GM21447 (cell line): ENCODE data around the gene PIR.

ENCODE experiments used
- ATAC-seq: cut with Tn5 transposase; IDR thresholded peaks from one replicate; pipeline ENCODE4 v1.9.1; 2021; ENCODE audit not compliant: unreplicated experiment

PIR gene

DNA sequence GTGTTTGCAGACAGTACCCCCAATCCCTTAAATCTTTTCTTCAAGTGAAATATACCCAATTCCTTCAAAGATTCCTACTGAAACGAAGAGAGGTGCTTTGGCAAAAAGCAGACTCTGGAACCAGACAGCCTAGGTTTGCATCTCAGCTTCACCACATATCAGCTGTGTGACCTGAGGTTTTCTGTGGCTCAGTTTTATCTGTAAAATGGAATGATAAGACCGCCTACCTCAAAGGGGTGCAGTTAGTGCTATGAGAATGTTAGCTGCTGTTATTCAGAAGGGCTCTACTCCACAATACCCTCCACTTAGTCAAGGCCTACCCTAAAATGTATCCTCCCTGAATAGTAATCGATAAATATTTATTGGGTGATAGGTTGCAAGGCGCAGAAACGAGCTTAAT, 664 bp downstream of the PIR start:
- ATAC-seq: no peak

- ATAC-seq: no peak
These were observed 9.2 kb downstream of the PIR start for GRCh38 chrX:15483891-15484290.

- no peak for ATAC-seq
These were observed 17.6 kb downstream of the PIR start for GRCh38 chrX:15475486-15475885.

- ATAC-seq: no peak
These were observed 18.1 kb downstream of the PIR start for GRCh38 chrX:15475021-15475420.

GRCh38 chrX:15474028-15474427, 19.1 kb downstream of the PIR start:
- no peak for ATAC-seq

DNA sequence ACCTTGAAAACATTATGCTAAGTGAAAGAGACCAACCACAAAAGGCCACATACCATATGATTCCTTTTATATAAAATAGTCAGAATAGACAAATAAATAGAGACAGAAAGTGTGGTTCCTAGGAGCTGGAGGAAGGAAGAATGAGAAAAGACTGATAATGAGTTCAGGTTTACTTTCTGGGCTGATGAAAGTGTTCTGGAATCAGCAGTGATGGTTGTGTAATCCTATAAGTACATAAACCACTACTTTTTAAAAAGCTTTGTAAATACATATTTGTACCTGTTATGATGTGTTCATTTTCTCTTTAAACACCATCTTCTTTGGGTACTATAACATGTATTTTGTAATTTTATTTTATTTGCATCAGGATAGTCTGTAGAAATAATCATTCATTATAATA, 20.6 kb downstream of the PIR start:
- no peak for ATAC-seq

DNA sequence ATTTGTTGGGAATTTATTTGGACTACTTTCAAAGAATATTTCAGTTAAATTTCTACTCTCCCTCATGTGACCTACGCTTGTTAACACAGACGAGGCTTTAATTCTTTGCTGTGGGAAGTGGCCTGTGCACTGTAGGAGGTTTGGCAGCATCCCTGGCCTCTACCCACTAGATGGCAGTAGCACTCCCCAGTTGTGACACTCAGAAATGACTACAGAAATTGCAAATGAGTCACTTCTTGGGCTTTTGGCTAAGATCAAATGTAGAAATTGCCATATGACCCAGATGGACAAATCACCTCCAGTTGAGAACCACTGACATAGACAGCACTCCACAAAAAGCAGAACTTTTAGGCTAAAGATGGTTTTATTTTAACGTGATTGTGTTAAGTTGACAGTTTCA, 22.1 kb downstream of the PIR start:
- ATAC-seq: no peak

- no peak for ATAC-seq
These were observed 23.5 kb downstream of the PIR start for GRCh38 chrX:15469613-15470012.

DNA sequence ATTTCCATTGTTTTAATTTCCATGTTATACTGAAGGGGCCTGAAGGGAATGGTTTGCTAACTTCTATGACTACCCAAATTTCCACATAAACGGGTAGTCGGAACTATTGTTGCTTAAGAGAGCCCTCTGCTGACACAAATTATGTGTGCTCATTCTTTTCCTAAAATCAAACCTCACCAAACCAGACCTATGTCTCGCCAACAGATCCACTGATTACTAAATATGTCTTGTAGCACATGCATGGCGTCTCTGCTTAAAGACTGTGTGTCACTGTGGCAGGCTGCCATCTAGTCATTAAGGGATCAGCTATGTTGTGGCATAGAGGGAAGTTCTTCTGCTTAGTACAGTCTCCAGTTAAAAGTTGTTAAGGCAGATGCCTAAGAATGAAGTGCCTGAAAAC, 25.1 kb downstream of the PIR start:
- no peak for ATAC-seq

- ATAC-seq: no peak
These were observed 27.1 kb downstream of the PIR start for GRCh38 chrX:15465896-15466651.

GRCh38 chrX:15465347-15465746, 27.8 kb downstream of the PIR start:
- peak; percentile 67 for ATAC-seq

DNA sequence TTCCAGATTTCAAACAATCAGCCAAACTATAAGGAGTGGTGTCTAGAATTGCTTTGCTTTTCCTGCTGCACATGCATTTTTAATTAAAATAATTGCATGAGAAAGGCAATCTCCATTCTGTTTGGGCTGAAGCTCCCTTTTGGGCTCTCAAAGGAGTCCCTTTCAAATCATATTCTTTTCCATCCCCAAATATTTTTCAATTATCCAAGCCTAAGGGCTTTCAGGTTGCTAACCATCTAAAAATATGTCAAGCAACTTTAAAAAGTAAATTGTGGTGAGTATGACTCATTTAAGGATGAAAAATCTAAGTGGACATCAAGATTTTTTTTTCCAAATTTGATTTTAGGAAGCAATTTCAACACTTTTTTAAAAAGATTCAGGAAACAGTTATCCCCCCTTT, 28.4 kb downstream of the PIR start:
- no peak for ATAC-seq

GRCh38 chrX:15451913-15452312, 41.2 kb downstream of the PIR start:
- no peak for ATAC-seq

DNA sequence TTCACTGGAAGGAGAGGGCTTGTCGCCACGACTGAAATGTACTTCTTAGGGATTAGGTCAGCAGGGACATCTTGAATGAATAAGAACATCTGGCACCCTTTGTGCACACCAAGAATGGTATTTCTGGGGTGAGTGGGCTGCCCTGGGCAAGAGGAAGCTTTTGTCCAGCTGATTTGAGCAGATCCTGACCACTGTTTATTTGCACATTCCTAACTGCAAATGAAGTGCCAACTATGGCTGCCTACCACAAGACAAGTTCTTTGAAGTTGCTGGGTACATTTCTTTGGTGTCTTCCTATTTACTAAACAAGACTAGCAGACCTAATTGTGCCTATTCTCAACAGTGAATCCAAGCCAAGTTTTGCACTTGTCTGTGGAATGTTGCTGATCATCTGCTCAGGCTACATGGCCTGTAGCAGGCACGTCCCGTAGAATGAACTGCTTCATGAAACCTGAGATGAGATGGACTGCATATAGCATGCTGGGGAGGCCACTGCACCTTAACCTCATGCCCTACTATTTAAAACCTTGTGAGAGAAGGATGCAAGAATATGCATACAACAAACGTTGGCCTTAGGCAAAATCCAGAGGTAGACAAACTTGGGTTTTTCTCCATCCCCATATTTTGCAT, 45.0 kb downstream of the PIR start:
- ATAC-seq: no peak

DNA sequence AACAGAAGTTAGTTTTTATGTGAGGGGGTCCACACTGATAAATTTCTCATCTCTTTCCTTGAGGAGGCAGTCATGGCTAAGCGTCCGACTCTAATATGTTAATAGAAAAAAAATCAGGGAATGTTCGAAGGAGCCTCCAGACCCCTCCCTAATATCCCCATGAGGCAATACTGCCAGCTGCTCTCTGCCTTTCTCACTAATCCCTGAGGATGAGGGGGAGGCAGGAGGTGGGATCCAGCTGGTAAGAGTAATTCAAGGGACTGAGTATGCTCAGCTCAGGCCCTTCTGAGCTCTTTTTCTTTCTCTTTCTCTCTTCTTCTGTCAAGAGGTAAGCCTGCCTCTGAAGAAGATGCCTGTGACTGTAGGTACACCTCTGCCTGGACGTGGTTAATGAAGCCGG, 51.7 kb downstream of the PIR start:
- ATAC-seq: no peak

DNA sequence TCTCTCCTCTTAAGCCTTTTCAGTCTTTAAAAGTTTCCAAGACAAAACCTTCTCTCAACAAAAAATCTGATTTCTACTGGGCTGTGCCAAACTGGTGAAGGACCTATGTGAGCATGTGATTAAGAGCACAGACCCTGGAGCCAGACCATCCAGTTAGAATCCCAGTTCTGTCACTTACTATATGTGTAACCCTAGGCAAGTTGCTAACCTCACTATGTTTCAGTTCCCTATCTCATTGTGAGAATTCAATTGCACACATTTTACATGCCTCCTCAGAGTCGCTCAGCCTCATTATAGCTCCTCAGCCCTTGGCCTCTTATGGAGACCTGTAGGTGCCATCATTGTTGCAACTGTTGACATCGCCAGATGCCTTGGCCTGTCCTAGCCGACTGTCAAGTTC, 54.8 kb downstream of the PIR start:
- ATAC-seq: peak; percentile 91

DNA sequence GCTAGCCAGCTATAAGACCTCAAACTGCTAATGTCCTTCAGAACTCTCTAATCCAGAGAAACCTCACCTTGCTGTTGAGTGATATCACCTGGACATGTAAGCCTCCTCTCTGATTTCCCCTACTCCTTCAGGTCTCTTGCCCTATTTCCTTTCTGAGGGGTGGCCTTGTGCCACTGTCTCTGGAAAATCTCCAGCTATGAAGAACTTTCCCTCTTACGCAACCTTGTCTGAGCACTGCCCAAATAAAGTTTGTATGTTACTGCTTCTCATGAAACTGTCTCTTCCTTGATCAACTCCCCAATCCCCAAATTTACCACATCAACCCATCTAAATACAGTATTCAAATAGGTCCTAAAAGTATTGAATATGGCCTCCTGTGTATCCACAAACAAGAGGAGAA, 55.4 kb downstream of the PIR start:
- no peak for ATAC-seq

- ATAC-seq: no peak
These were observed 57.1 kb downstream of the PIR start for GRCh38 chrX:15435836-15436619.

GRCh38 chrX:15434205-15434604, 58.9 kb downstream of the PIR start:
- no peak for ATAC-seq

- ATAC-seq: no peak
These were observed 62.5 kb downstream of the PIR start for GRCh38 chrX:15430584-15430983.

- no peak for ATAC-seq
These were observed 63.1 kb downstream of the PIR start for GRCh38 chrX:15430076-15430475.

- no peak for ATAC-seq
These were observed 68.1 kb downstream of the PIR start for GRCh38 chrX:15425024-15425423.
